GM18951 (cell line): Measurements from ENCODE around the gene TIMM17B.

ENCODE experiments used
- POLR2A ChIP-seq: IDR thresholded peaks from 4 replicates; pipeline ENCODE4 v1.6.1; 2011; ENCODE audit warnings: mild to moderate bottlenecking; ENCODE audit not compliant: insufficient read length, insufficient read depth; ENCODE audit errors: extremely low read depth
- in situ Hi-C: fragments of 300-500 bp; cut with MboI; formaldehyde crosslinking; loops from one replicate; pipeline ENCODE4 v1.12.0; 2022; ENCODE audit warnings: low sequenced_read_pairs, mixed read lengths, inconsistent platforms; ENCODE audit not compliant: unreplicated experiment

TIMM17B gene

GRCh38 chrX:48852857-48853256 is 44.7 kb downstream of the TIMM17B start:
- in situ Hi-C loops = no loop called here
- TF ChIP-seq POLR2A = no peak

- in situ Hi-C loops = no loop called here
- no peak for TF ChIP-seq POLR2A
Measured at GRCh38 chrX:48848847-48849246, 48.7 kb downstream of the TIMM17B start.
